K562 (cell line): ENCODE measurements around the gene ZFYVE19. TPM values are rescaled to one million over a fixed set of nuclear protein-coding genes. Genes with fewer than 3 reads are reported as not detected.
A peak's percentile ranks its signal among the peaks of the same experiment; 100 is the strongest.

Source experiments
- EGR1 ChIP-seq: fragments of 450-650 bp; conservative IDR thresholded peaks from 2 replicates; pipeline ENCODE4 v1.6.1; 2017; ENCODE audit warnings: mild to moderate bottlenecking
- GATA2 ChIP-seq: sonication (generic); formaldehyde crosslinking; IDR thresholded peaks from 2 replicates; pipeline ENCODE4 v1.4.0; 2020; ENCODE audit warnings: mild to moderate bottlenecking, missing genetic modification reagents
- JUND ChIP-seq, 2 experiments: IDR thresholded peaks; 2 replicates in 1 of 2; 3 replicates in 1 of 2; pipeline ENCODE4 v1.6.1; 2011; ENCODE audit warnings: borderline replicate concordance in 2 of 2, low read depth in 2 of 2, low read length in 2 of 2, improper control_type of control experiment in 1 of 2, missing biosample characterization in 1 of 2, missing genetic modification characterization in 1 of 2, missing genetic modification reagents in 1 of 2
- PCBP1 ChIP-seq: fragments of 200-400 bp; formaldehyde crosslinking; IDR thresholded peaks from 2 replicates; pipeline ENCODE4 v1.6.1; 2018; ENCODE audit warnings: mild to moderate bottlenecking, low read depth, low read length; ENCODE audit not compliant: poor library complexity, severe bottlenecking
- RB1 ChIP-seq: fragments of 450-650 bp; IDR thresholded peaks from 2 replicates; pipeline ENCODE4 v1.6.1; 2017; ENCODE audit warnings: low read depth, mild to moderate bottlenecking
- RBM15 ChIP-seq: fragments of 200-400 bp; formaldehyde crosslinking; IDR thresholded peaks from 2 replicates; pipeline ENCODE4 v1.6.1; 2018; ENCODE audit warnings: mild to moderate bottlenecking, low read length, moderate library complexity; ENCODE audit not compliant: insufficient read depth
- RFX7 ChIP-seq: fragments of 250-450 bp; sonication (Bioruptor Pico); IDR thresholded peaks from 2 replicates; pipeline ENCODE4 v1.5.1; 2021; ENCODE audit warnings: mild to moderate bottlenecking
- SETDB1 ChIP-seq: IDR thresholded peaks from one replicate; pipeline ENCODE4 v1.6.1; 2012; ENCODE audit warnings: low read length, control low read depth, inconsistent platforms
- SMAD4 ChIP-seq: fragments of 250-450 bp; sonication (Bioruptor Pico); conservative IDR thresholded peaks from 2 replicates; pipeline ENCODE4 v1.8.0; 2021; ENCODE audit warnings: inconsistent platforms, mild to moderate bottlenecking, moderate library complexity
- TEAD2 ChIP-seq: fragments of 450-650 bp; IDR thresholded peaks from 2 replicates; pipeline ENCODE4 v1.6.1; 2016; ENCODE audit warnings: missing genetic modification characterization, control low read depth, missing compliant biosample characterization
- ZNF3 ChIP-seq: fragments of 250-450 bp; sonication (Bioruptor Pico); IDR thresholded peaks from 2 replicates; pipeline ENCODE4 v1.5.0; 2021; ENCODE audit warnings: mild to moderate bottlenecking, moderate library complexity
- polyA plus RNA-seq, 8 experiments: library from polyadenylated mRNA; depleted of rRNA in 4 of 8; stranded (reverse) in 5 of 8; unstranded in 3 of 8; fragments of >200 nt; fragmentation: Nextera tagmentation in 2 of 8; fragmentation: Illumina TruSeq in 1 of 8; extraction: Ambion mirVana in 2 of 8; extraction: Trizol in 1 of 8; gene quantifications; 2 replicates each; pipeline versions ENCODE4 v1.2.1 to v1.2.3, GENCODE V29; 2011 to 2014; ENCODE audit warnings: inconsistent platforms in 1 of 8, missing spikeins in 1 of 8
- total RNA-seq, 7 experiments: library from RNA; depleted of rRNA in 6 of 7; stranded (reverse); fragments of >200 nt in 6 of 7; fragmentation: Illumina TruSeq in 2 of 7; extraction: Trizol in 2 of 7; gene quantifications; 2 replicates each; pipeline versions ENCODE4 v1.2.1 to v1.2.3, GENCODE V29; 2011 to 2021; ENCODE audit warnings: low replicate concordance in 1 of 7
- TF ChIP-seq, protein P1 (sequence below): fragments of 450-650 bp; IDR thresholded peaks from 2 replicates; pipeline ENCODE4 v1.6.1; 2016; ENCODE audit warnings: mild to moderate bottlenecking, moderate library complexity
- TF ChIP-seq, protein P2 (sequence below): fragments of 450-650 bp; formaldehyde crosslinking; conservative IDR thresholded peaks from 2 replicates; pipeline ENCODE4 v1.4.0; 2022; ENCODE audit warnings: mild to moderate bottlenecking, missing genetic modification characterization
- TF ChIP-seq, protein P3 (sequence below): fragments of 250-450 bp; sonication (Bioruptor Pico); IDR thresholded peaks from 2 replicates; pipeline ENCODE4 v1.8.0; 2021; ENCODE audit warnings: borderline replicate concordance, mild to moderate bottlenecking, moderate library complexity; ENCODE audit not compliant: poor library complexity, severe bottlenecking

Gene ZFYVE19
- total and polyA plus RNA-seq, 9 of the 15 experiments (the other 6 are each of a cell fraction or from before 2014, with no cell fraction given): 1.5 to 36.8 (median 19.9) TPM

DNA sequence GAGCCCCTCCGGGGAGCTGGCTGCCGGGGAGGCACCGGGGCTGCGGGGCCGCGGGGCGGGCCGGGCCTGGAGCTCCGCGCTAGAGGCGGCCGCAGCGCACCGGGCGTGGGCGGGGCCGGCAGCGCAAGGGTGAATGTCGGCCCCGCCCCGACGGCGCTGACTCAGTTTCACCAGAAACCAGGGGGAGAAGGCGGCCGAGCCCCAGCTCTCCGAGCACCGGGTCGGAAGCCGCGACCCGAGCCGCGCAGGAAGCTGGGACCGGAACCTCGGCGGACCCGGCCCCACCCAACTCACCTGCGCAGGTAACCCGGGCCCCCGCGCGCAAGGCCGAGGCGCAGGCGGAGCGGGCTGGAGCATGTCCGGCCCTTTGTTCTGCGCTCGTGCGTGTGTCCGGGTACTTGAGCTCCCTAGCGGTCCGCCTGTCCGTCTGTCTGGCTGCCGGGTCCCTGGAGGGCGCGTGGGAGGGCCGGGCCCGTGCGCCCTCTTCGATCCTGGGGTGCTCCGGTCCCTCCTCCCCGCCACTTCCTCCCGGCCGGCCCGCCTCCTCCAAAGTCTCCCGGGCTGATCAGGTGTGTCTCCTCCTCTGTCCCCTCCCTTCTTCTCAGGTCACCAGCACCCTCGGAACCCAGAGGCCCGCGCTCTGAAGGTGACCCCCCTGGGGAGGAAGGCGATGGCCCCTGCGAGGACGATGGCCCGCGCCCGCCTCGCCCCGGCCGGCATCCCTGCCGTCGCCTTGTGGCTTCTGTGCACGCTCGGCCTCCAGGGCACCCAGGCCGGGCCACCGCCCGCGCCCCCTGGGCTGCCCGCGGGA lies 37.2 kb downstream of the ZFYVE19 start, which contains the start of gene SPINT1 (continued):
- TF ChIP-seq, protein P1, sequence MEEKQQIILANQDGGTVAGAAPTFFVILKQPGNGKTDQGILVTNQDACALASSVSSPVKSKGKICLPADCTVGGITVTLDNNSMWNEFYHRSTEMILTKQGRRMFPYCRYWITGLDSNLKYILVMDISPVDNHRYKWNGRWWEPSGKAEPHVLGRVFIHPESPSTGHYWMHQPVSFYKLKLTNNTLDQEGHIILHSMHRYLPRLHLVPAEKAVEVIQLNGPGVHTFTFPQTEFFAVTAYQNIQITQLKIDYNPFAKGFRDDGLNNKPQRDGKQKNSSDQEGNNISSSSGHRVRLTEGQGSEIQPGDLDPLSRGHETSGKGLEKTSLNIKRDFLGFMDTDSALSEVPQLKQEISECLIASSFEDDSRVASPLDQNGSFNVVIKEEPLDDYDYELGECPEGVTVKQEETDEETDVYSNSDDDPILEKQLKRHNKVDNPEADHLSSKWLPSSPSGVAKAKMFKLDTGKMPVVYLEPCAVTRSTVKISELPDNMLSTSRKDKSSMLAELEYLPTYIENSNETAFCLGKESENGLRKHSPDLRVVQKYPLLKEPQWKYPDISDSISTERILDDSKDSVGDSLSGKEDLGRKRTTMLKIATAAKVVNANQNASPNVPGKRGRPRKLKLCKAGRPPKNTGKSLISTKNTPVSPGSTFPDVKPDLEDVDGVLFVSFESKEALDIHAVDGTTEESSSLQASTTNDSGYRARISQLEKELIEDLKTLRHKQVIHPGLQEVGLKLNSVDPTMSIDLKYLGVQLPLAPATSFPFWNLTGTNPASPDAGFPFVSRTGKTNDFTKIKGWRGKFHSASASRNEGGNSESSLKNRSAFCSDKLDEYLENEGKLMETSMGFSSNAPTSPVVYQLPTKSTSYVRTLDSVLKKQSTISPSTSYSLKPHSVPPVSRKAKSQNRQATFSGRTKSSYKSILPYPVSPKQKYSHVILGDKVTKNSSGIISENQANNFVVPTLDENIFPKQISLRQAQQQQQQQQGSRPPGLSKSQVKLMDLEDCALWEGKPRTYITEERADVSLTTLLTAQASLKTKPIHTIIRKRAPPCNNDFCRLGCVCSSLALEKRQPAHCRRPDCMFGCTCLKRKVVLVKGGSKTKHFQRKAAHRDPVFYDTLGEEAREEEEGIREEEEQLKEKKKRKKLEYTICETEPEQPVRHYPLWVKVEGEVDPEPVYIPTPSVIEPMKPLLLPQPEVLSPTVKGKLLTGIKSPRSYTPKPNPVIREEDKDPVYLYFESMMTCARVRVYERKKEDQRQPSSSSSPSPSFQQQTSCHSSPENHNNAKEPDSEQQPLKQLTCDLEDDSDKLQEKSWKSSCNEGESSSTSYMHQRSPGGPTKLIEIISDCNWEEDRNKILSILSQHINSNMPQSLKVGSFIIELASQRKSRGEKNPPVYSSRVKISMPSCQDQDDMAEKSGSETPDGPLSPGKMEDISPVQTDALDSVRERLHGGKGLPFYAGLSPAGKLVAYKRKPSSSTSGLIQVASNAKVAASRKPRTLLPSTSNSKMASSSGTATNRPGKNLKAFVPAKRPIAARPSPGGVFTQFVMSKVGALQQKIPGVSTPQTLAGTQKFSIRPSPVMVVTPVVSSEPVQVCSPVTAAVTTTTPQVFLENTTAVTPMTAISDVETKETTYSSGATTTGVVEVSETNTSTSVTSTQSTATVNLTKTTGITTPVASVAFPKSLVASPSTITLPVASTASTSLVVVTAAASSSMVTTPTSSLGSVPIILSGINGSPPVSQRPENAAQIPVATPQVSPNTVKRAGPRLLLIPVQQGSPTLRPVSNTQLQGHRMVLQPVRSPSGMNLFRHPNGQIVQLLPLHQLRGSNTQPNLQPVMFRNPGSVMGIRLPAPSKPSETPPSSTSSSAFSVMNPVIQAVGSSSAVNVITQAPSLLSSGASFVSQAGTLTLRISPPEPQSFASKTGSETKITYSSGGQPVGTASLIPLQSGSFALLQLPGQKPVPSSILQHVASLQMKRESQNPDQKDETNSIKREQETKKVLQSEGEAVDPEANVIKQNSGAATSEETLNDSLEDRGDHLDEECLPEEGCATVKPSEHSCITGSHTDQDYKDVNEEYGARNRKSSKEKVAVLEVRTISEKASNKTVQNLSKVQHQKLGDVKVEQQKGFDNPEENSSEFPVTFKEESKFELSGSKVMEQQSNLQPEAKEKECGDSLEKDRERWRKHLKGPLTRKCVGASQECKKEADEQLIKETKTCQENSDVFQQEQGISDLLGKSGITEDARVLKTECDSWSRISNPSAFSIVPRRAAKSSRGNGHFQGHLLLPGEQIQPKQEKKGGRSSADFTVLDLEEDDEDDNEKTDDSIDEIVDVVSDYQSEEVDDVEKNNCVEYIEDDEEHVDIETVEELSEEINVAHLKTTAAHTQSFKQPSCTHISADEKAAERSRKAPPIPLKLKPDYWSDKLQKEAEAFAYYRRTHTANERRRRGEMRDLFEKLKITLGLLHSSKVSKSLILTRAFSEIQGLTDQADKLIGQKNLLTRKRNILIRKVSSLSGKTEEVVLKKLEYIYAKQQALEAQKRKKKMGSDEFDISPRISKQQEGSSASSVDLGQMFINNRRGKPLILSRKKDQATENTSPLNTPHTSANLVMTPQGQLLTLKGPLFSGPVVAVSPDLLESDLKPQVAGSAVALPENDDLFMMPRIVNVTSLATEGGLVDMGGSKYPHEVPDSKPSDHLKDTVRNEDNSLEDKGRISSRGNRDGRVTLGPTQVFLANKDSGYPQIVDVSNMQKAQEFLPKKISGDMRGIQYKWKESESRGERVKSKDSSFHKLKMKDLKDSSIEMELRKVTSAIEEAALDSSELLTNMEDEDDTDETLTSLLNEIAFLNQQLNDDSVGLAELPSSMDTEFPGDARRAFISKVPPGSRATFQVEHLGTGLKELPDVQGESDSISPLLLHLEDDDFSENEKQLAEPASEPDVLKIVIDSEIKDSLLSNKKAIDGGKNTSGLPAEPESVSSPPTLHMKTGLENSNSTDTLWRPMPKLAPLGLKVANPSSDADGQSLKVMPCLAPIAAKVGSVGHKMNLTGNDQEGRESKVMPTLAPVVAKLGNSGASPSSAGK: no peak
- TF ChIP-seq SETDB1: no peak
- TF ChIP-seq GATA2 (CRISPR knock-in tag): no peak
- TF ChIP-seq EGR1: peak; percentile 54
- TF ChIP-seq, protein P2, sequence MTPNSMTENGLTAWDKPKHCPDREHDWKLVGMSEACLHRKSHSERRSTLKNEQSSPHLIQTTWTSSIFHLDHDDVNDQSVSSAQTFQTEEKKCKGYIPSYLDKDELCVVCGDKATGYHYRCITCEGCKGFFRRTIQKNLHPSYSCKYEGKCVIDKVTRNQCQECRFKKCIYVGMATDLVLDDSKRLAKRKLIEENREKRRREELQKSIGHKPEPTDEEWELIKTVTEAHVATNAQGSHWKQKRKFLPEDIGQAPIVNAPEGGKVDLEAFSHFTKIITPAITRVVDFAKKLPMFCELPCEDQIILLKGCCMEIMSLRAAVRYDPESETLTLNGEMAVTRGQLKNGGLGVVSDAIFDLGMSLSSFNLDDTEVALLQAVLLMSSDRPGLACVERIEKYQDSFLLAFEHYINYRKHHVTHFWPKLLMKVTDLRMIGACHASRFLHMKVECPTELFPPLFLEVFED: no peak
- TF ChIP-seq PCBP1: no peak
- TF ChIP-seq RFX7 (CRISPR knock-in tag): no peak
- TF ChIP-seq, protein P3, sequence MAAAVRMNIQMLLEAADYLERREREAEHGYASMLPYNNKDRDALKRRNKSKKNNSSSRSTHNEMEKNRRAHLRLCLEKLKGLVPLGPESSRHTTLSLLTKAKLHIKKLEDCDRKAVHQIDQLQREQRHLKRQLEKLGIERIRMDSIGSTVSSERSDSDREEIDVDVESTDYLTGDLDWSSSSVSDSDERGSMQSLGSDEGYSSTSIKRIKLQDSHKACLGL (CRISPR knock-in tag): no peak
- TF ChIP-seq RBM15: no peak
- TF ChIP-seq SMAD4 (CRISPR knock-in tag): no peak
- no peak for TF ChIP-seq TEAD2
- no peak for TF ChIP-seq JUND (IDR thresholded peaks at IDR 0.05; ENCODE audit: borderline replicate concordance, low read depth, low read length)
- TF ChIP-seq JUND (tag; IDR thresholded peaks at IDR 0.05; ENCODE audit: borderline replicate concordance, low read depth, low read length): no peak
- TF ChIP-seq ZNF3 (CRISPR knock-in tag): no peak
- peak; percentile 30; the same call in 1 of the 2 replicates for TF ChIP-seq RB1
